DOHH2 (cell line): Measurements from ENCODE around the gene CDH5.

ENCODE experiments used
- CTCF ChIP-seq: fragments of 200-600 bp; sonication (generic); IDR thresholded peaks from one replicate; pipeline ENCODE4 v1.5.1; 2014; ENCODE audit warnings: antibody characterized with exemption, mild to moderate bottlenecking, low read depth, low read length; ENCODE audit not compliant: poor library complexity, severe bottlenecking
- EZH2phosphoT487 ChIP-seq: fragments of 200-600 bp; sonication (generic); IDR thresholded peaks from 2 replicates; pipeline ENCODE4 v1.6.1; 2017; ENCODE audit warnings: borderline replicate concordance, mild to moderate bottlenecking, antibody characterized with exemption, low read length, moderate library complexity, mixed read lengths

- TF ChIP-seq CTCF, result no peak
- no peak for TF ChIP-seq EZH2phosphoT487
These were observed 71.0 kb downstream of the CDH5 start for GRCh38 chr16:66437391-66437945.
